ENCODE measurements around the gene CTNNB1. TPM values are rescaled to one million over a fixed set of nuclear protein-coding genes. Genes with fewer than 3 reads are reported as not detected.

CTNNB1 gene
- total and polyA plus RNA-seq, 2 of the 13 experiments (the other 11 are each of a cell fraction or from before 2014, with no cell fraction given): 398 to 489 TPM

GRCh38 chr3:41274944-41275668, 75.8 kb downstream of the CTNNB1 start (continued):
- no peak for TF ChIP-seq ZNF224 (CRISPR knock-in tag; IDR thresholded peaks at IDR 0.05)
- no peak for TF ChIP-seq FOXJ3 (CRISPR knock-in tag; IDR thresholded peaks at IDR 0.05; ENCODE audit: borderline replicate concordance)
- TF ChIP-seq WIZ (CRISPR knock-in tag; IDR thresholded peaks at IDR 0.05): no peak
- peak; percentile 60; the same call in 1 of the 2 replicates for TF ChIP-seq ZNF761 (CRISPR knock-in tag; conservative IDR thresholded peaks at IDR 0.05)
- no peak for TF ChIP-seq ZNF879 (CRISPR knock-in tag; IDR thresholded peaks at IDR 0.05)
- no peak for TF ChIP-seq SP4 (CRISPR knock-in tag; IDR thresholded peaks at IDR 0.05)
- 0 out of 2 replicates have a peak, but pooled peaks have one; percentile 39 for TF ChIP-seq SALL1 (CRISPR knock-in tag; IDR thresholded peaks at IDR 0.05)
- no peak for TF ChIP-seq GZF1 (CRISPR knock-in tag; IDR thresholded peaks at IDR 0.05)
- TF ChIP-seq NR2C2 (CRISPR knock-in tag; IDR thresholded peaks at IDR 0.05; ENCODE audit: borderline replicate concordance): no peak
- TF ChIP-seq ADNP (CRISPR knock-in tag; IDR thresholded peaks at IDR 0.05): no peak
- TF ChIP-seq NR2F6 (IDR thresholded peaks at IDR 0.05): no peak
- no peak; the same call in 1 of the 2 replicates for TF ChIP-seq NR2F6 (CRISPR knock-in tag; IDR thresholded peaks at IDR 0.05)
- no peak for TF ChIP-seq ZNF280B (CRISPR knock-in tag; IDR thresholded peaks at IDR 0.05; ENCODE audit: borderline replicate concordance)
- TF ChIP-seq ZBTB43 (CRISPR knock-in tag; conservative IDR thresholded peaks at IDR 0.05): no peak
- TF ChIP-seq CENPX (CRISPR knock-in tag; IDR thresholded peaks at IDR 0.05): no peak
- peak; percentile 62; the same call in 1 of the 2 replicates for TF ChIP-seq ARNTL (CRISPR knock-in tag; IDR thresholded peaks at IDR 0.05)
- TF ChIP-seq HNF4G (IDR thresholded peaks at IDR 0.05; ENCODE audit: borderline replicate concordance, low read depth, low read length): peak; percentile 77
- TF ChIP-seq HNF4G (CRISPR knock-in tag; IDR thresholded peaks at IDR 0.05; ENCODE audit: borderline replicate concordance, low read depth): peak; percentile 74; the same call in 1 of the 2 replicates
- no peak for TF ChIP-seq MYPOP (CRISPR knock-in tag; IDR thresholded peaks at IDR 0.05)
- no peak for TF ChIP-seq DMAP1 (CRISPR knock-in tag; IDR thresholded peaks at IDR 0.05)
- 0 out of 2 replicates have a peak, but pooled peaks have one; percentile 16 for TF ChIP-seq ZNF281 (CRISPR knock-in tag; IDR thresholded peaks at IDR 0.05; ENCODE audit: borderline replicate concordance)
- no peak for TF ChIP-seq ZNF660 (CRISPR knock-in tag; IDR thresholded peaks at IDR 0.05; ENCODE audit: borderline replicate concordance, low read depth)
- TF ChIP-seq KMT2A (CRISPR knock-in tag; IDR thresholded peaks at IDR 0.05): no peak
- no peak for TF ChIP-seq ZNF263 (CRISPR knock-in tag; IDR thresholded peaks at IDR 0.05)
- TF ChIP-seq PHF5A (CRISPR knock-in tag; IDR thresholded peaks at IDR 0.05; ENCODE audit: low read depth, unreplicated experiment): no peak

All from HepG2 (cell line).